ENCODE data around the gene ARMC7.
"Not testable (repeated sequence)": the region's sequence is repeated elsewhere in the genome, so short reads cannot be mapped to it uniquely, and the experiment has no call there.

ARMC7 gene

DNA sequence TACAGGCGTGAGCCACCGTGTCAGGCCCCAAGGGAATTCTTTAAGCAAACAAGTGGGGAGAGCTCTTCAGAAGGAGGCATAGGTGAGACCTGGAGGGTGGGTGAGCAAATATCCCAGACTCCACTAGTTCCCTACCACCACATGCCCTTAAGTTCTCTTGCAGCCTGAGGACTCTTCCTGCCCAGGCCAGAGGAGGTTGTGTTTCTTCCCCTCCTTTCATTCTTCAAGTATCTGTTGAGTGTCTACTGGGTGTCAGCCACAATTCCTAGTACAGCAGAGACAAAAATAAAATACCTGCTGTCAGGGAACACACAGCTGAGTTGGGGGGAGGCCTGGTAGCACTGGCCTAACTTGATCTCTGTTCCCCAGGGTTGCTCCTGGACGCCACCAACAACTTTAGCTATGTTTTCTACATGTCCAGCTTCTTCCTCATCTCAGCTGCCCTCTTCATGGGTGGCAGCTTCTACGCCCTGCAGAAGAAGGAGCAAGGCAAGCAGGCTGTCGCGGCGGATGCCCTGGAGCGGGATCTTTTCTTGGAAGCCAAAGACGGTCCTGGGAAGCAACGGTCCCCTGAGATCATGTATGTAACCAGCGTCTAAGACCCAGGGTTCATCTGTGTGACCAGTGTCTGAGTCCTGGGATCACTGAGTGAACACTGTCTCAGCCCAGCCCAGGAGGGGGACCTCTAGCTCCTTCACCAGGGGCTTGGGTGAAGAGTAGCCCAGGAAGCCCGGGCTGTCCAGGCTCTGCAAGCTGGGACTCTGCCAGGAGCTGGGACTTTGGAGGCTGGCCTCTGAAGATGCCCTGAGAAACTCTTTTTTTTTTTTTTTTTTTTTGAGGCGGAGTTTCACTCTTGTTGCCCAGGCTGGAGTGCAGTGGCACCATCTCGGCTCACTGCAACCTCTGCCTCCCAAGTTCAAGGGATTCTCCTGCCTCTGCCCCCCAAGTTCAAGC lies 5.9 kb upstream of the ARMC7 start:
- DNase-seq = no peak

DNA sequence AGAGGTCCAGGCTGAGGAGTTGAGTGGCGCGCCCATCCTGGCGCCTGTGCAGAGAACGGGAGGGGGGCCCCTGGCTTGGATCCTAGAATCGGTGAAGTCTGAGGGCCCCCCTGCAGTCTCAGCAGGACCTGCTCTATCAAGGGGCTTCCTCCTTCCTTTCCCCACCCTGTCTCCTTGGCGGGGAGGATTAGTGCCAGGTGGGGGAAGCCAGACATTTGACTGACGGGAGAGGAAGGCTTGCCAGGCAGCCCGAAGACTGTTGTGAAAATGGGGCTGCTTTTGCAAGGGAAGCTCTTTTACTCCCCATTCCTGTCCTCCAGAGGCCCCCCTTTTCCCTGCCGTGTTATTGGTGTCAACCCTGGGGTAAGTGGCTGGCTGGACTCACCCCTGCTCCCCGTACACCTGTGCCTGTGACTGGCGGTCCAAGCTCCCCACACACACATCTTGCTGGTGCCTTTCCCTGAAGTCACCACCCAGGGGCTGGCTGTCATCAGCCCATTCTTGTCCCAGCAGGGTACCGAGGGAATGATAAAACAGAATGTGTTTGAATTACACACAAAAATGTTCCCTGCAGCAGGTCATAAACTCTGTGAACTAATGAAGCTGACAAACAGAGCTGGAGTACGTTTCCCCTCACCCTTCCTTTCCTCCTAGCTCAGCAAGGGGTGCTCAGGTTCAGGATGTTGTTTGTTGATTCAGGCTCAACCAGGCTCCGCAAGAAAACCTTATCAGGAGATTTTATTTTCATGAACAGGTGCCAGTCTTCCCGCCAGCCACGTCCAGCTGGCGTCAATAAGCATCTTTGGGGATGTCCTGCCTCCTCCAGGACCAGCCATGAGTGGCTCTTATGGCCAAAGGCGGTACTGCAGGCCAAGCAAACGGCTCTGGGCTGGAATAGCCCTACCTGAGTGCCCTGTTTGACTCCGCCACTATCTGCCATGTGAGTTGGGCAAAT lies 4.4 kb upstream of the ARMC7 start:
- peak; percentile 72 for DNase-seq

DNA sequence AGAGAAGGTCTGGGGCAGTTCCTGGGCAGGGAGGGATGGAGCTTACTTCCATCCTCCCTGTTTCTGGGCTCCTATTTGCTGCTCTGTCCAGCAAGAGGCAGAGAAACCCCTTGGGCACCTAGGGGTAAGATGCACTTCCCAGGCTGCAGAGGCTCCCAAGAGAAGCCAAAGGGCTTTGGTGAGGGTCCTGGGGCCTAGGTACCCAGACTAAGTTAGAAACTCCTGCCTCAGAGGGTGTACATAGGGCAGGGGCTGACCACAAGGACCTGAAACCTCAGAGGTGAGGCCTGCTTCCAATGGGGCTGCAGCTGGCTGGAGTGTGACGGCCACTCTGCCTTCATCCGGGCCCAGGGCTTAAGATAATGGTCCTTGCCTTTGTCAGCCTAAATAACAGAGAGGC lies 1.6 kb upstream of the ARMC7 start:
- DNase-seq = no peak

DNA sequence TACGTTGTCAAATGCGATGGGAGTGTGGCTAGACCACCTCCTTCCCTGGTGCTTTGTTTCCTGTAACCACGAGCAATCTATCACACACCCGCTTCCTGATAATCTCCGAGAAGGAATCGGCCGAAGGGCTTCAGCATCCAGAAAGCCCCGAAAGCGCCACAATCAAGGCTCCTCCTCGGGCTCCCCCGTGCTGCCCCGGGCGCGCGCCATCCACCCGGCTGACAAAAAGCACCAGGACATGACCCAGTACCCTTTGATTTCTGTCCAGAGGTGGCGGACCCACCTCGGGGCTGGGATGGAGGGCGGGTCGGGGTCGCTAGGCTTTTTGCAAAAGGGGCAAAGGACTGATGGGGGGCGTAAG lies 743 bp upstream of the ARMC7 start:
- DNase-seq = no peak

DNA sequence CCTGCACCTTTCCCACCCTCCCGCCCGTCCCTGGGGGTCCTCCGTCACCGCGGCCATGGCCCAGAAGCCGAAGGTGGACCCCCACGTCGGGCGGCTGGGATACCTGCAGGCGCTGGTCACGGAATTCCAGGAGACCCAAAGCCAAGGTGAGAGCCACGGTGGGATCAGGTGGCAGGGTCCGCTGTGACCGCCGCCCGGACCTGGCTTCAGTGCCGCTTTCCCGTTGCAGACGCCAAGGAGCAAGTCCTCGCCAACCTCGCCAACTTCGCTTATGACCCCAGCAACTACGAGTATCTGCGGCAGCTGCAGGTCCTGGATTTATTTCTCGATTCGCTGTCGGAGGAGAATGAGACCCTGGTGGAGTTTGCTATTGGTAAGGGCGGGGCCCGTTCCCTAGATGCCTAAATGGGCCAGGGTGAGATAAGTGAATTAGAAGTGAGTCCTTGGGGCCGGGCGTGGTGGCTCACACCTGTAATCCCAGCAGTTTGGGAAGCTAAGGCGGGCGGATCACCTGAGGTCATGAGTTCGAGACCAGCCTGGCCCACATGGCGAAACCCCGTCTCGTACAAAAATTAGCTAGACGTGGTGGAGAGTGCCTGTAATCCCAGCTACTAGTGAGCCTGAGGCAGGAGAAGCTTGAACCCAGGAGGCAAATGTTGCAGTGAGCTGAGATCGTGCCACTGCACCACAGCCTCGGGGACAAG lies 617 bp downstream of the ARMC7 start:
- DNase-seq = no peak

DNA sequence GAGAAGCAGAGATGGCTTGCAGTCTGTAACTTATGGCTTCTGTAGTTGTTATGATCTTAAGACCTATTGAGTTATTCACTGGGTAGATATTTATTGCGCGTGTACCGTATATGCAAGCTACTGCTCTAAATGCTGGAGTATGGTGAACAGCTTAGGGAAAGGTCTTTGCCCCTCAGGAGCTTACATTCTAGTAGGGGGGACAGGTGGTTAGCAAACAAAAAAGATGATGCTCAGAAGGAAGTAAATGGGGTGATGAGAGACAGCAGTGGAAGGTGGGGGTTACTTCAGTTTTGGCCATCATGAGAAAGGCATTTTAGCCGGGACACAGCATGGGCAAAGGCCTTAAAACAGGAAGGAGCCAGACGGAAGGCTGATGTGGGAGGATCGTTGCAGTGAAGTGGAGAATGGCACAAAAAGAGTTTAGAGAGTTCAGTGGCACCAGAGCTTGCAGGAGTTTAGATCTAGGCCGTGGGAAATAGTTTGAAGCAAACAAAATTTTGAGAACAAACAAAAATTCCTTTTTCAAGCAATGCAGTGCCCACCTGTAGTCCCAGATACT lies 2.1 kb downstream of the ARMC7 start:
- DNase-seq = no peak

DNA sequence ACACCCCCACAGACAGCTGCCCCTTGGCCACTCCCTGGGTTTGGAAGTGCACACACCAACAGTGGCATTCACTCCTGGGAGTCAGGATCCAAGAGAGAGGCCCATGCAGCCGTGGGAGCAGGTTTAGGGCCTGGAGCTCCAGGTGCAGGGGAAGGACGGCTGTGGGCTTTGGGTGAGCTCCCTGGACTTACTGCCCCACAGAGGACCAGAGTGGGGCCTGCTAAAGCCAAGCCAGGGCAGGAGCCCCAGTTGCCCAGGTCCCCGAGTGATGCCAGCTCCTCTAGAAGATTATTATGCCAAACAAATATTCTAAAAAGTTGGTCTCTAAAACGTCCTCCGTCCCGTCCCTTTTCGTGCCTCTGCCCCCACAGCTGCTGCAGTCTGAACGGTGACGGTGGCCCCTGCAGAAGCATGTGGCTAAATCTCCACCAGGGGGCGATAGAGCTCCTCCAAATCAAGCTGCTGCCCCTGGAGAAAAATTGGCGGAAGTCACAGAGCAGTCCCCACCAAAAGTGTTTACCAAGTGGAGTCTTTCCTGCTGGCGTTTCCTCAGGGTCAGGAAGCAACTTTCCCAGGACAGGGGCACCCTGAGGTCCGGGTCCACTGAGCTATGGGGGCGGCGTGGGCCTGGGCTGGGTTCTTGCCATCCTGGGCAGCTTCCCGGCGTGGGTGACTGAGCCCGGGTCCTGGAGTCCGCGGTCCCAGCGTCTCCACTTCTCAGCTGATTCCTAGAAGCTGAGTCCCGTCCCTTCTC lies 4.2 kb downstream of the ARMC7 start:
- DNase-seq = peak; percentile 53

DNA sequence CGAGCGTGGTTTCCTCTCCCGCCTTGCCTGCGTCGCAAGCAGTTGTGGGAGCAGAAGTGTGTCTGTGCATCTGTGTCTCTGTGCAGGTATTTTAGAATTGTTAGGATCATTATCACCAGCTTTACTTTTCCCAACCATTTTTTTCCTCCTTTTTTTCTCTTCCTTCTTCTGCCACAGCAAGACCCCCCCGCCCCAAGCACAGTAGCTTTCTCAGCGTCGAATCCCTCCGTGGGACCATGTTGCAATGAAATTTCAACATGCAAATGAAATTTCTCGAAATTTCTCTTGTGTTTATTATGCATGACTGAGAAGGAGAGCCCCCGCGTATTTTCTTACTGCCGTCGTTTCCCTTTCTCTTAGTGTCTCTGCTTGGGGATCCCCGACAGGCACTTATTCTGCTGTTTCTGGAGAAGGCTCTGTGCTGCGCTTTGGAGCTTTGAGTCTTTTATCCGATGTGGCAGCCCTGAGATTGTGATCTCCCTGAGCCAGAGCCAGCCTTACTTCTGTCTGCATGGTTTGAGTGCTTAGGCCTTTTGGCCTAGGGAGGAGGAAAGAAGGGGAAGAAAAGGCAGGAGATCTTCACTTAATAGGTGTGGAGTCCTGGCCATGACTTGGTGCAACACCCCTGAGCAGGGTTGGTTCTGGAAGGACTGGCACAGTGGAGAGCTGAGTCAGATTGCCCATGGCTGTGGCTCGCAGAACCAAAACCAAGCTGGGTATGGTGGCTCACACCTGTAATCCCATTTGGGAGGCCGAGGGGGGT lies 5.0 kb downstream of the ARMC7 start:
- DNase-seq = no peak

DNA sequence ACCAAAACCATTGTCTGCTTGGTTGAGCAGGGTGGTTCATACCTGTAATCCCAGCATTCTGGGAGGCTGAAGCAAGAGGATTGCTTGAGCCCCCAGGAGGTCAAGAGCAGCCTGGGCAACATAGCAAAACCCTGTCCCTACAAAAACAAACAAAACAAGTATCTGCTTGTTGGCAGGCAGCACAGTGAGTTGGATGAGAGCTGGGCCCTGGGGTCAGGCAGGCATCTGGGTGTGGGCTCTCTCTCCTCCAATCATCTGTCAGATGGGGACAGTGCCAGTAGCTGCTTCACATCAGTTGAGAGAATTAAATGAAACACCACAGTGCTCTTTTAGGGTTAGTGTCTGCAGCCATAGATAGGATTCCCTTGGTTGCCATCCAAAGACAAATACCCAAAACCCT lies 5.8 kb downstream of the ARMC7 start:
- DNase-seq = no peak

DNA sequence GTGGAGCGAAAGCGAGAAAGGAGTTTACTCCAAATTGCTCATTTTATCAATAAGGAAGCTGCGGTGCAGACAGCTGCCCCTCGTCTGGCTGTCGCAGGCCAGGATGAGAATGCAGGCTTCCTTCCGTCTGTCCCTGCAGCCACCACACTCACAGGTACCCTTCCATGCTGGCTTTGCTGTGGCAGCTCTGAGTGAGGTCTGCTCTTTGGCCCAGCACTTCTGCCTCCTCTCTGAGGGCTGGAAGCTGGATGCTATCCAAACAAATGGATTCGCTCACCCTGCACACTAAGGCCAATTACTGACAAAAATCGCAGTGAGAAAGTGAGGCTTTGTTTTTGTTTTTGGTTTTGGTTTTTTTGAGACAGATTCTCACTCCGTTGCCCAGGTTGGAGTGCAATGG lies 7.0 kb downstream of the ARMC7 start:
- DNase-seq = no peak

DNA sequence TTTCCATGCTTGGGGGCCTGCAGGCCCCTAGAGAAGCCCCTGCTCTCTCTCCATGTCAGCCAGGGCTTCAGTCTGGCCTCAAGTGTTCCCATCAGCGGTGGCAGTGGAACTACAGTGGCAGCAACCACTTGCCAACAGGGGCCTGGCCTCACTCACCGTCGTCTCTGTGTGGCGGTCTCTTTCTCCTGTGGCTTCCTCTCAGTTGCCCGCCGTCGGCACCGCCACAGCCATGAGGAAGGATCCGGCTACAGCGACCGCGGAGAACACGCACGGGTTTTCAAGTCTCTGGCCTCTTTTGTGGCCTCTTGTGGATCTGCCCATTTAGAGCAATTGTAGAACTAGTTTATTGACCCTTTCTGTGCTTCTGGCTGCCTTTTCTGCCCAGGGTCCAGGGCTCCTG lies 8.5 kb downstream of the ARMC7 start:
- no peak for DNase-seq

DNA sequence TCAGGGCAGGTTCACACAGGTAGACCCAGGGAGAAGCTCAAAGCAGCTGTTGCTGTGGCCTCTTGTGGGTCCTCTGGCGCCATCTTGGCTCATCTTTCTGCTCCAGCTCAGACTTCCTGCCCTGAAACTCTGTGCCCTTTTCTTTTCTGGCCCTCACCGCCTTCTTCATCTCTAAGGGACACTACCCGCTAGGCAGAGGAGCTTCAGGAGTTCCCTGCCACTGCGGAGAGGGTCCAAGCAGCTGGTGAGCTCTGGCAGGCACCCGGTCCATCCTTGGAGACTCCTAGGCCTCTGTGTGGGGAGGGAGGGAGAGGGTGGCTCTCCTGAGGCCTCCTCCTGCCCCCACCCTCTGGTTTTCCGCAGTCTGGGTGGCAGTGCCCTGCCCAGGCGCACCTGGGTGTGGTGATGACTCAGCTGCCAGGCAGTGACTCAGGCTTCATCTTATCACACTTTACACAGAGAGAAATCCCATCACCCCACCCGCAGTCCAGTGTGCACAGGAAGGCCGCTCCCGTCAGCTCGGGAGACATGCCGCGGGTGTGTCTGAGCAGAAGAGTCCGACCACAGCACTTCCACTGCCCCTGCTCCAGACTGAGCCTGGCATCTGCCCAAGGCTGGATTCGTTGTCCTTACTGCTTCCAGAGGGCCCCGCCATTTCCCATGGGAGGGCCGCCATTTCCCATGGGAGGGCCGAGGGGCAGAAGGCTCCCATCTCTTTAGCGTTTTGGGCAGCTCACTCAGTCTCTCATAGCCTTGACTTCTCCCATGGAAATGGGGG lies 14.5 kb downstream of the ARMC7 start:
- DNase-seq = peak; percentile 82

DNA sequence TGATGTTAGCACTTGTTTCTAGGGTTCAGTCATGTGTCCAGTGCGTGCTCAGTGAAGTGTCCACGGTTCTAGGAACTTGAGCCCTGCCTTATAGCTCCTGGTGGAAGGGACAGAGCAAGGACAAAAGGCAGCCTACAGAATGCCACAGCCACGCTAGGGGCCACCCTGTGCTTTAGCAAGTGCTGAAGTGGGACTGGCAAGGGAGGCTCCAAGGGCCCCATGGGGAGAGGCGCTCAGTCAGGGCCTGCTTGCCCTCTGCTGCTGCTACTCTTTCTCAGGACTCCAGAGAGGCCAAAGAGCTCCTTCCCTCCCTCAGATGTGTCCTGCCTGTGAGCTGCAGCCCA lies 15.0 kb downstream of the ARMC7 start:
- no peak for DNase-seq

DNA sequence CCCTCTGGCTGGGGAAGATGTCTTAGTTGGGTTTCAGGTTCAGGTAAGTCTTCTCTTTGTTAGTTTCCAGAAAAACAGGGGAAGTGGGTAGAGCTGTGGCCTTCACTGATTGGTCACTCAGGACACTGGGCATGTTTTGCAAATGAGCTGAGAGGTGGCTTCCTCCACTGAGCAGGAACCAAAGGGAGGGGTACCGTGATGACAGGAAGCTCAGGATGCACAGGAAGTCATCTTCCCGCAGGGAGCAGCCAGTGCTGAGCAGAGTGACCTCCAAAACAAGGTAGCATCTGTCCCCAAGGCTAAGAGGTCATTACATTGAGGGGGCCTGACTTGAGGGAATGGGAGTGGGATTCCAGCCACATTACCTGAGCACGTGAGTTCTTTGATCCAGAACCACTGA lies 16.2 kb downstream of the ARMC7 start:
- DNase-seq = no peak

DNA sequence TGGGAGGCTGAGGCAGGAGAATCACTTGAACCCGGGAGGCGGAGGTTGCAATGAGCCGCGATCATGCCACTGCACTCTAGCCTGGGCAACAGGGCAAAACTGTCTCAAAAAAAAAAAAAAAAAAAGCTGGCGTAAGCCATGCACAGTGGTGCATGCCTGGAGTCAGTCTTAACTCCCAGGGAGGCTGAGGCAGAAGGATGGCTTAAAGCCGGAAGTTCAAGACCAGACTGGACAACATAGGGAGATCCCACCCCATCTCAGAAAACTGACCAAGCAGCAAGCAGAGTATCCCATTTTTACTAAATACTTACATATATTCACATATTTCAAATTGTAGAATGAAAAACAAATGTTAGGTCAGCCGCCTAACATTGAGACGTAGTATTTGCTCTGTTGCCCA lies 17.2 kb downstream of the ARMC7 start:
- no peak for DNase-seq

DNA sequence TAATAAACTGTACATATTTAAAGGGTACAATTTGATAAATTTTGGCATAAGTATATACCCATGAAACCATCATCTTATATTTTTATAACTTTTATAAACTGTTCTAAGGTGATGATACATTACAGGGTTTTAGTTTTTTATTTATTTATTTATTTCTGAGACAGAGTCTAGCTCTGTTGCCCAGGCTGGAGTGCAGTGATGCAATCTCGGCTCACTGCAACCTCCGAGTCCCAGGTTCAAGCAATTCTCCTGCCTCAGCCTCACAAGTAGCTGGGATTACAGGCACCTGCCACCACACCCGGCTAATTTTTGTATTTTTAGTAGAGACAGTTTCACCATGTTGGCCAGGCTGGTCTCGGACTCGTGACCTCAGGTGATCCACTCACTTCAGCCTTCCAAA lies 18.2 kb downstream of the ARMC7 start:
- DNase-seq = not testable (repeated sequence)

DNA sequence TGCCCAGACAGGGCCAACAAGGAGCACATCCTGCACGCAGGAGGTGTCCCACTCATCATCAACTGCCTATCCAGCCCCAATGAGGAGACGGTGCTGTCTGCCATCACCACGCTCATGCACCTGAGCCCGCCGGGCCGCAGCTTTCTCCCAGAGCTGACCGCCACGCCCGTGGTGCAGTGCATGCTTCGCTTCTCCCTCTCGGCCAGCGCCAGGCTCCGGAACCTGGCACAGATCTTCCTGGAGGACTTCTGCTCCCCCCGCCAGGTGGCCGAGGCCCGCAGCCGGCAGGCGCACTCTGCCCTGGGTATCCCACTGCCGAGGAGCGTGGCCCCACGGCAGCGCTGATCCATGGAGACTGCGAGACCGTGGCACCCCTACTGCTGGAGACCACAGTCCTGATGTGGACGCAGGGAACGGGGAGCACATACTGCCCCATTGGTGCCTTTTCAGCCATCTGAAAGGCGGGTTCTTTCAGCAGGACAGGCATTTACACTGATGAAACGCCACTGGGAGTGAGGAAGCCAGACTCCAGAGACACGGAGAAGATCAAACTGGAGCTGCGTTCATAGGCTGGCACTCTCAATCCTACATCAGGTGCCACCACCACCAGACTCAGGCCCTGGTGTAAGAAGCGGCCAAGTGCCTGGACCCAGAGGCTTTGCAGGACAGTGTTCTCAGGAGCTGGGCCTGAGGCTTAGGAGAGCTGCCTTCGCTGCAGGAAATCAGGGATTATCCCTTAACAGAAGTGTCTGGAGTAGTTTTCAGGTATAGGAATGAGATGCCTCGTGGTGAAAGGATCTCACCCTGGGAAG lies 19.1 kb downstream of the ARMC7 start:
- DNase-seq = no peak

DNA sequence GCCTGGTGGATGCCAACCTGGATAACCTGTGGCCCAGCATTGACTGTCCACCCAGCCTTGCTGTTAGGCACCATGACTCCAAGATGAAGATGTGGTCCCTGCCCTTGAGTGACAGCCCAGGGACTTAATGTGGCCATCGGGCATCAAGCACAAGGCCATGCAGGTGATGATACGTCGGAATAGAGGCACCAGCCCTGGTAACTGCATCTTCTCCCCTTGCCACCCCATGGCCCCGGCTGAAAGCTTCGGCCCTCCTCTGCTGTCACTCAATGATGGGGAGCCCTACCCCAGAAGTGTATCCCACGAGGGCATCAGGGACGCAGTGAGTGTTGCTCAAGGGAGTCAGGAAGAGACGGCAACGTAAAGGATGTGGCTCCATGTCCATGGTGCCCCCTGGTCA lies 19.8 kb downstream of the ARMC7 start:
- DNase-seq = no peak

DNA sequence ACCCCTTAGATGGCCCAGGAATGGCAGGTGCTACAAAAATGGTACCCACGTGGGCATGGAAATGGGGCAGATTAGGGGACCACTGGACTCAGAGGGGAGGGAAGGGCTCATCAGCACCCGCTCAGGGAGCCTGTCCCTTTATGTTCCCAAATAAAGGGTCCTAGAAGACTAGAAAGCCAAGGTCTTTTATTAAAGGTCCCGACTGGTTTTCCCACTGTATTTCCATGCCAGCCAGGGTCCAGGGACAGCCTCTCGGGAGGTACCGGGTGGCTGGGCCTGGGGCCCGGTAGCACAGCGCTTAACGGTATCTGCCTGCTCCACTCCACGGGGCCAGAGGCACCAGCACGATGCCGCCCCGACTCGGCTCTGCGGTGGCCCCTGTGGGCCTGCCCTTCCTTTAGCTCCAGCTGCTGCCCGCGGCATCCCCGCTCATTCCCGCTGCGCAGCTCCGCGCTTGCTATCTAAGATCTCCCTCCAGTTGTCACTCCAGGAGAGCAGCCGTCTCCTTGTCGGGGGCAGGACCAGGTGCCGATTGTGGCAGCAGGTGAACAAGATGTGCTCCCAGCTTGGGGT lies 20.4 kb downstream of the ARMC7 start:
- DNase-seq = no peak
